ENCODE results near the gene LRMDA. TPM values are rescaled to one million over a fixed set of nuclear protein-coding genes. Genes with fewer than 3 reads are reported as not detected.

Gene LRMDA
- total RNA-seq, 1 experiment from 2014 or later: 0.24 TPM

GRCh38 chr10:75941223-75941801 lies 509.9 kb downstream of the LRMDA start:
- no peaks in the 10 kb centered on the region for H3K36me3 ChIP-seq
- DNase-seq: no peak
- no peak overlapping the region for H3K4me3 ChIP-seq
- H3K4me1 ChIP-seq: no peaks in the 10 kb centered on the region
- H3K9me3 ChIP-seq (replicated peaks): no peaks in the 10 kb centered on the region
- no peak overlapping the region for H3K27ac ChIP-seq
- H3K27me3 ChIP-seq: no peaks in the 10 kb centered on the region; the same call in 1 of the 2 replicates

GRCh38 chr10:75944061-75944460 lies 512.6 kb downstream of the LRMDA start:
- H3K4me3 ChIP-seq: no peak overlapping the region
- no peaks in the 10 kb centered on the region for H3K4me1 ChIP-seq
- no peak overlapping the region for H3K27ac ChIP-seq
- H3K36me3 ChIP-seq: no peaks in the 10 kb centered on the region
- H3K27me3 ChIP-seq: no peaks in the 10 kb centered on the region; the same call in 1 of the 2 replicates
- no peak for DNase-seq
- no peaks in the 10 kb centered on the region for H3K9me3 ChIP-seq (replicated peaks)

GRCh38 chr10:75948583-75948982 lies 517.2 kb downstream of the LRMDA start:
- H3K27ac ChIP-seq: no peak overlapping the region
- H3K9me3 ChIP-seq (replicated peaks): no peaks in the 10 kb centered on the region
- H3K4me1 ChIP-seq: no peaks in the 10 kb centered on the region
- H3K36me3 ChIP-seq: no peaks in the 10 kb centered on the region
- H3K27me3 ChIP-seq: no peaks in the 10 kb centered on the region
- no peak for DNase-seq
- H3K4me3 ChIP-seq: no peak overlapping the region

GRCh38 chr10:75950307-75950706 lies 518.9 kb downstream of the LRMDA start:
- no peak for DNase-seq

GRCh38 chr10:75950997-75951589 lies 519.7 kb downstream of the LRMDA start:
- H3K27me3 ChIP-seq: no peaks in the 10 kb centered on the region
- no peaks in the 10 kb centered on the region for H3K36me3 ChIP-seq
- no peaks in the 10 kb centered on the region for H3K4me1 ChIP-seq
- H3K4me3 ChIP-seq: no peak overlapping the region
- no peaks in the 10 kb centered on the region for H3K9me3 ChIP-seq (replicated peaks)
- no peak overlapping the region for H3K27ac ChIP-seq
- no peak for DNase-seq

More at GRCh38 chr10:75950307-75950706, 518.9 kb downstream of the LRMDA start:
- Histone ChIP-seq H3K36me3 (no peaks in the 10 kb centered on the region), H3K27me3 (no peaks in the 10 kb centered on the region), H3K4me3 (no peak overlapping the region), H3K4me1 (no peaks in the 10 kb centered on the region), H3K9me3 (replicated peaks) (no peaks in the 10 kb centered on the region), H3K27ac (no peak overlapping the region)

- Histone ChIP-seq H3K4me3 (no peak overlapping the region), H3K9me3 (replicated peaks) (no peaks in the 10 kb centered on the region), H3K27me3 (no peaks in the 10 kb centered on the region), H3K4me1 (no peaks in the 10 kb centered on the region), H3K36me3 (no peaks in the 10 kb centered on the region), H3K27ac (no peak overlapping the region)
- DNase-seq: no peak
Observed at GRCh38 chr10:75951627-75952026, 520.2 kb downstream of the LRMDA start.

- H3K4me3 ChIP-seq: no peak overlapping the region
- no peaks in the 10 kb centered on the region for H3K36me3 ChIP-seq
- DNase-seq: no peak
- no peaks in the 10 kb centered on the region for H3K27me3 ChIP-seq
- no peaks in the 10 kb centered on the region for H3K4me1 ChIP-seq
- H3K9me3 ChIP-seq (replicated peaks): no peaks in the 10 kb centered on the region
- H3K27ac ChIP-seq: no peak overlapping the region
Observed at GRCh38 chr10:75952093-75952492, 520.7 kb downstream of the LRMDA start.

GRCh38 chr10:75954486-75954885 lies 523.1 kb downstream of the LRMDA start:
- Histone ChIP-seq H3K36me3 (no peaks in the 10 kb centered on the region), H3K9me3 (replicated peaks) (no peaks in the 10 kb centered on the region), H3K27me3 (no peaks in the 10 kb centered on the region), H3K4me3 (no peak overlapping the region), H3K27ac (no peak overlapping the region), H3K4me1 (no peaks in the 10 kb centered on the region)
- no peak for DNase-seq

- DNase-seq: no peak
- Histone ChIP-seq H3K9me3 (replicated peaks) (no peaks in the 10 kb centered on the region), H3K4me1 (no peaks in the 10 kb centered on the region), H3K36me3 (no peaks in the 10 kb centered on the region), H3K4me3 (no peak overlapping the region), H3K27ac (no peak overlapping the region), H3K27me3 (no peaks in the 10 kb centered on the region)
Observed at GRCh38 chr10:75955973-75956502, 524.6 kb downstream of the LRMDA start.

GRCh38 chr10:75956624-75957023 lies 525.2 kb downstream of the LRMDA start:
- H3K9me3 ChIP-seq (replicated peaks): no peaks in the 10 kb centered on the region
- H3K27ac ChIP-seq: no peak overlapping the region
- no peaks in the 10 kb centered on the region for H3K36me3 ChIP-seq
- DNase-seq: peak in 1 of 2 experiments; percentile 6
- no peak overlapping the region for H3K4me3 ChIP-seq
- no peaks in the 10 kb centered on the region for H3K27me3 ChIP-seq
- no peaks in the 10 kb centered on the region for H3K4me1 ChIP-seq

GRCh38 chr10:75957314-75958120 lies 526.1 kb downstream of the LRMDA start:
- Histone ChIP-seq H3K27me3 (no peaks in the 10 kb centered on the region), H3K27ac (no peak overlapping the region), H3K9me3 (replicated peaks) (no peaks in the 10 kb centered on the region), H3K4me1 (no peaks in the 10 kb centered on the region), H3K36me3 (no peaks in the 10 kb centered on the region), H3K4me3 (no peak overlapping the region)
- DNase-seq: no peak

GRCh38 chr10:75959209-75959608 lies 527.8 kb downstream of the LRMDA start:
- Histone ChIP-seq H3K9me3 (replicated peaks) (no peaks in the 10 kb centered on the region), H3K4me1 (no peaks in the 10 kb centered on the region), H3K36me3 (no peaks in the 10 kb centered on the region), H3K4me3 (no peak overlapping the region), H3K27ac (no peak overlapping the region), H3K27me3 (no peaks in the 10 kb centered on the region; the same call in 1 of the 2 replicates)
- DNase-seq: no peak

GRCh38 chr10:75959912-75960311 lies 528.5 kb downstream of the LRMDA start:
- no peak for DNase-seq
- Histone ChIP-seq H3K9me3 (replicated peaks) (no peaks in the 10 kb centered on the region), H3K4me3 (no peak overlapping the region), H3K27me3 (no peaks in the 10 kb centered on the region; the same call in 1 of the 2 replicates), H3K27ac (no peak overlapping the region), H3K36me3 (no peaks in the 10 kb centered on the region), H3K4me1 (no peaks in the 10 kb centered on the region)

GRCh38 chr10:75962395-75963061 lies 531.1 kb downstream of the LRMDA start:
- Histone ChIP-seq H3K27ac (no peak overlapping the region), H3K27me3 (no peaks in the 10 kb centered on the region; the same call in 1 of the 2 replicates), H3K9me3 (replicated peaks) (no peaks in the 10 kb centered on the region), H3K4me3 (no peak overlapping the region), H3K4me1 (no peaks in the 10 kb centered on the region), H3K36me3 (no peaks in the 10 kb centered on the region)
- DNase-seq: no peak

GRCh38 chr10:75967491-75967890 lies 536.1 kb downstream of the LRMDA start:
- Histone ChIP-seq H3K4me1 (no peaks in the 10 kb centered on the region), H3K4me3 (no peak overlapping the region), H3K36me3 (no peaks in the 10 kb centered on the region), H3K27me3 (no peaks in the 10 kb centered on the region; the same call in 1 of the 2 replicates), H3K9me3 (replicated peaks) (no peaks in the 10 kb centered on the region), H3K27ac (no peak overlapping the region)
- DNase-seq: no peak

All from SJCRH30 (cell line).